AG09319 (cell line): ENCODE data around the gene GARS1.

ENCODE experiments used
- DNase-seq: peaks from one replicate; pipeline ENCODE4 v3.0.0-alpha.2; 2010; ENCODE audit warnings: low read depth; ENCODE audit errors: extremely low read depth
- CTCF ChIP-seq: IDR thresholded peaks from 2 replicates; pipeline ENCODE4 v1.5.1; 2011; ENCODE audit warnings: low read depth, mild to moderate bottlenecking, inconsistent platforms, low read length, moderate library complexity

GARS1 gene

GRCh38 chr7:30665449-30665848 lies 70.8 kb downstream of the GARS1 start:
- TF ChIP-seq CTCF: no peak
- DNase-seq: no peak

GRCh38 chr7:30667172-30667571 lies 72.5 kb downstream of the GARS1 start:
- no peak for TF ChIP-seq CTCF
- DNase-seq: no peak

- DNase-seq: no peak
- no peak for TF ChIP-seq CTCF
Observed at GRCh38 chr7:30668102-30668501, 73.4 kb downstream of the GARS1 start.

- no peak for TF ChIP-seq CTCF
- DNase-seq: peak; percentile 7
Observed at GRCh38 chr7:30671793-30672465, 77.3 kb downstream of the GARS1 start.

- DNase-seq: no peak
- no peak for TF ChIP-seq CTCF
Observed at GRCh38 chr7:30674420-30674819, 79.7 kb downstream of the GARS1 start.

GRCh38 chr7:30674876-30675275 lies 80.2 kb downstream of the GARS1 start:
- DNase-seq: no peak
- TF ChIP-seq CTCF: no peak

GRCh38 chr7:30678805-30679204 lies 84.1 kb downstream of the GARS1 start:
- no peak for DNase-seq
- TF ChIP-seq CTCF: no peak
